22Rv1 (cell line): Measurements from ENCODE around the gene ACTR6.

ENCODE experiments used
- ZFX ChIP-seq: fragments of 450-650 bp; IDR thresholded peaks from 2 replicates; pipeline ENCODE4 v1.6.1; 2017; ENCODE audit warnings: antibody characterized with exemption, borderline replicate concordance
- TF ChIP-seq, protein P1 (sequence below): fragments of 450-650 bp; IDR thresholded peaks from 2 replicates; pipeline ENCODE4 v1.5.1; 2017; ENCODE audit warnings: mild to moderate bottlenecking

DNA sequence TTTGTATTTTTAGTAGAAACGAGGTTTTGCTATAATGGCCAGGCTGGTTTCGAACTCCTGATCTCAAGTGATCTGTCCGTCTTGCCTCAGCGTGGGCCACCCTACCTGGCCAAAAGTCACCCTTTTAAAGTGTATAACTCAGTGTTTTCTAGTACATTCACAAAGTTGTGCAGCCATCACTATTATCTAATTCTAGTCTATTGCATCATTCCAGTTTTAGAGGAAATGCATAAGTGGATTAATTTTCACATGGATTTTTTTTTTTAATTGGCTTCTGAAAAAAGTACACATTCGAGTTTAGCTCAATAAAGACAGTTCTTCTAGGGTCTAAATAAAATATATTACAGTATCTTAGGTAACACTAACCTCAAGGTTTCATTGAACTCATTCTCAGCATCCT is 62.5 kb downstream of the ACTR6 start:
- TF ChIP-seq, protein P1, sequence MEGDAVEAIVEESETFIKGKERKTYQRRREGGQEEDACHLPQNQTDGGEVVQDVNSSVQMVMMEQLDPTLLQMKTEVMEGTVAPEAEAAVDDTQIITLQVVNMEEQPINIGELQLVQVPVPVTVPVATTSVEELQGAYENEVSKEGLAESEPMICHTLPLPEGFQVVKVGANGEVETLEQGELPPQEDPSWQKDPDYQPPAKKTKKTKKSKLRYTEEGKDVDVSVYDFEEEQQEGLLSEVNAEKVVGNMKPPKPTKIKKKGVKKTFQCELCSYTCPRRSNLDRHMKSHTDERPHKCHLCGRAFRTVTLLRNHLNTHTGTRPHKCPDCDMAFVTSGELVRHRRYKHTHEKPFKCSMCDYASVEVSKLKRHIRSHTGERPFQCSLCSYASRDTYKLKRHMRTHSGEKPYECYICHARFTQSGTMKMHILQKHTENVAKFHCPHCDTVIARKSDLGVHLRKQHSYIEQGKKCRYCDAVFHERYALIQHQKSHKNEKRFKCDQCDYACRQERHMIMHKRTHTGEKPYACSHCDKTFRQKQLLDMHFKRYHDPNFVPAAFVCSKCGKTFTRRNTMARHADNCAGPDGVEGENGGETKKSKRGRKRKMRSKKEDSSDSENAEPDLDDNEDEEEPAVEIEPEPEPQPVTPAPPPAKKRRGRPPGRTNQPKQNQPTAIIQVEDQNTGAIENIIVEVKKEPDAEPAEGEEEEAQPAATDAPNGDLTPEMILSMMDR = no peak
- TF ChIP-seq ZFX = no peak
